ENCODE data around the gene PGR.

DNA sequence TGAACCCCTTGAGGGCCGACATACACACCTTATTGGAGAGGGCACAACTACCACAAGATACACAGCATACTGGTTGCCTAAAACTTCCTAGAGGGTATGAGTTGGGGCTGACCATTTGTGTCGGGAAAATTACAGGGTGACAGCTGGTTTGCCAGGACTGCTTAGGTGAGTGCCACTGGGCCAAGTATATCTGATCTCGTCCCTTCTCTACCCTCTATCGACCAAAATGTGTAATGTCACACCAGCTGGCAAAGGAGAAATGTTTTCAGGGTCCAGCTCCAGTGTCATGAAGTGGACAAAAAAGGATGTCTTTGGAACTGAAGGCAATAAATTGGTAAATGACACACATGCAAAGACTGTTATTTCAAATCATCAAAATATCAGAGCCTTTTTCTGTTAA lies 126.1 kb downstream of the PGR start:
- TF ChIP-seq, protein P1, sequence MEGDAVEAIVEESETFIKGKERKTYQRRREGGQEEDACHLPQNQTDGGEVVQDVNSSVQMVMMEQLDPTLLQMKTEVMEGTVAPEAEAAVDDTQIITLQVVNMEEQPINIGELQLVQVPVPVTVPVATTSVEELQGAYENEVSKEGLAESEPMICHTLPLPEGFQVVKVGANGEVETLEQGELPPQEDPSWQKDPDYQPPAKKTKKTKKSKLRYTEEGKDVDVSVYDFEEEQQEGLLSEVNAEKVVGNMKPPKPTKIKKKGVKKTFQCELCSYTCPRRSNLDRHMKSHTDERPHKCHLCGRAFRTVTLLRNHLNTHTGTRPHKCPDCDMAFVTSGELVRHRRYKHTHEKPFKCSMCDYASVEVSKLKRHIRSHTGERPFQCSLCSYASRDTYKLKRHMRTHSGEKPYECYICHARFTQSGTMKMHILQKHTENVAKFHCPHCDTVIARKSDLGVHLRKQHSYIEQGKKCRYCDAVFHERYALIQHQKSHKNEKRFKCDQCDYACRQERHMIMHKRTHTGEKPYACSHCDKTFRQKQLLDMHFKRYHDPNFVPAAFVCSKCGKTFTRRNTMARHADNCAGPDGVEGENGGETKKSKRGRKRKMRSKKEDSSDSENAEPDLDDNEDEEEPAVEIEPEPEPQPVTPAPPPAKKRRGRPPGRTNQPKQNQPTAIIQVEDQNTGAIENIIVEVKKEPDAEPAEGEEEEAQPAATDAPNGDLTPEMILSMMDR (IDR thresholded peaks at IDR 0.05; ENCODE audit: low read depth, low read length): peak; percentile 41
- TF ChIP-seq EZH2phosphoT487 (IDR thresholded peaks at IDR 0.05; ENCODE audit: low read depth): no peak

Measured in OCI-LY3 (cell line).